PFSK-1 (cell line): ENCODE results near the gene SSUH2.

Experiments
- FOXP2 ChIP-seq: optimal IDR thresholded peaks from 2 replicates; pipeline ENCODE3; 2011; ENCODE audit warnings: borderline replicate concordance, control low read depth, inconsistent platforms; ENCODE audit not compliant: insufficient read depth; ENCODE audit errors: extremely low read length, extremely low read depth
- POLR2AphosphoS5 ChIP-seq: IDR thresholded peaks from 2 replicates; pipeline ENCODE4 v1.6.1; 2012; ENCODE audit warnings: low read depth, mild to moderate bottlenecking, control low read depth, low read length, moderate library complexity
- TAF1 ChIP-seq: IDR thresholded peaks from 2 replicates; pipeline ENCODE4 v1.6.1; 2012; ENCODE audit warnings: low read length, control low read depth, borderline replicate concordance; ENCODE audit not compliant: insufficient read depth

DNA sequence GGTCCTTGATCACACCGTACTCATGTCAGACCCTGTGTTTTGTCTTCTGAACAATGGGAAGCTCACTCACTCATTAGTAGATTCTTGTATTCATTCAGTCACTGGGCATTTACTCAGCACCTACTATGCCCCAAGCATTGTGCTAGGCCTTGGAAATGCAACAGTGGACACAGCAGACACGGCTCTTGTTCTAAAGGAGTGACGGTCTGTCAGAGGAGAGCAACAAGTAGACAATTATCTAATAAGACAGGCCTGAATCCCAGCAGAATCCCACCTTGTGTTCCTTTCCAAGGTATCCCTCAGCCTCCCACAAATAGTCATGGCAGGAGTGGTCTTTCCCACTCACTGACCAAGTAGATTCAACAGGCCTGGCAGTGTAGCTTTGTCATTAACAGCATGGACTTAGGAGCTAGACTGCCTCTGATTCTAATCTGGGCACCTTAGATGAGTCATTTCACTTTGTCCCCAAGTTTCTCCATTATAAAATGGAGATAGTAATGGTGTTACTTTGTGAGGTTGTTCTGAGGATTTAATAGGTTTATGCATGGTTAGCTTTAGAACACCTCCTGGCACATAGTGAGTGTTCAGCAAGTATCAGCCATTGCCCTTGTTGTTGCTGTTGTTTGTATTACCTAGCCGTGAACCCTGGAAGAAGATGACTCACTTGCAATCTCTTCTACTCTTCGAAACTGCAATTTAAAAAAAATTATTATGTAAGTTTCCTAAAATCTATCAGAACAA is 69.1 kb downstream of the SSUH2 start:
- TF ChIP-seq TAF1, result no peak
- no peak for TF ChIP-seq POLR2AphosphoS5
- no peak for TF ChIP-seq FOXP2
